ENCODE data around the gene KLC3.

DNA sequence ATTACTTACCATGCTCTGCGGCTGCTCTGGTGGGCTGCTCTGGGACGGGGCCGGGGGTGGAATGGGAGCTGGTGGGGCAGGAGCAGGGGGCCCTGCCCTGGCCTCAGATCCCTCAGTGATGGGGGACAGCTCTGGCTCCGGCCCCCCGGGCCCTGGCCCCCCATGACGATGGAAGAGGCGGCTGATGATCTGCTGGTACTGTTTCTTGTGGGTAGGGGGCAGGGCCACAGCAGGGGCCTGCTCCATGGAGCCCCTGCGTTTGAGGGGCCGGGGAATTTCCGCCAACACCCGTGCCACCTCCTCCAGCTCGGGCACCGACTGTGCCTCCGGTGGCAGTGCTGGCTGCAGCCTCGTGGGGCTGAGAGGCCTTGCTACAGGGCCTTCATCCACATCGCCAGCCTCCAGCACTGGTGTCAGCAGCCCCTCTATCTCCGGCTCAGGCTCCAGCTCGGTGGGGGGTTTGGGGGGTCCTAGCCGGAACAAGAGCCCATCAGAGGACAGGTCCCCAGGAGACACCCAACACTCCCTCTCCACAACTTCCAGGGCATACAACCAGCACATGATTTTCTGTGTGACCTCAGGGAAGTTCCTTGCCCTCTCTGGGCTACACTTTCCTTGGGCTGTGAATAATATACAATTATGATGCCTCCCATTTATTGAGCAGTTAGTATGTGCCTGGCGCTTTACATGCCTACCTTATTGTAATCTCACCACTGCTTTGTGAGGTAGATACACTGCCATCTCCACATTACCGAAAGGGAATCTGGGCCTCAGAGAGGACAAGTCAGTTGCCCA, 51.5 kb downstream of the KLC3 start:
- TF ChIP-seq TAF1 (IDR thresholded peaks at IDR 0.05; ENCODE audit: borderline replicate concordance, insufficient read depth, low read length) (no peak), POLR2AphosphoS5 (IDR thresholded peaks at IDR 0.05; ENCODE audit: low read depth, low read length) (no peak), REST (IDR thresholded peaks at IDR 0.05; ENCODE audit: insufficient read depth in 1 of 2, low read depth in 2 of 2, low read length in 2 of 2) (no peak), SIN3A (IDR thresholded peaks at IDR 0.05; ENCODE audit: borderline replicate concordance, insufficient read depth, low read length) (no peak), FOXP2 (optimal IDR thresholded peaks at IDR 0.05; ENCODE audit: borderline replicate concordance, extremely low read depth, extremely low read length, insufficient read depth) (no peak)

All from PFSK-1 (cell line).